NB4 (cell line): ENCODE results near the gene FEZF2.

Experiments
- DNase-seq: peaks from one replicate; pipeline ENCODE4 v3.0.0; 2010; ENCODE audit warnings: low read depth
- H3K4me3 ChIP-seq: one replicate; pipeline ENCODE4 v1.5.1; 2011; ENCODE audit warnings: mild to moderate bottlenecking, low read depth, low read length, moderate library complexity
- CTCF ChIP-seq: IDR thresholded peaks from one replicate; pipeline ENCODE4 v1.5.1; 2012; ENCODE audit warnings: low read depth, low read length
- MAX ChIP-seq: IDR thresholded peaks from 2 replicates; pipeline ENCODE4 v1.6.1; 2011; ENCODE audit warnings: low read depth, low read length
- MYC ChIP-seq: IDR thresholded peaks from 2 replicates; pipeline ENCODE4 v1.6.1; 2011; ENCODE audit warnings: low read depth, low read length
- POLR2A ChIP-seq: IDR thresholded peaks from 2 replicates; pipeline ENCODE4 v1.6.1; 2011; ENCODE audit warnings: mild to moderate bottlenecking; ENCODE audit not compliant: insufficient read length; ENCODE audit errors: extremely low read depth

Gene FEZF2

GRCh38 chr3:62372621-62373041 is 719 bp downstream of the FEZF2 start:
- no peak for DNase-seq
- no peak for TF ChIP-seq MYC
- TF ChIP-seq CTCF, result no peak
- no peak for TF ChIP-seq MAX
- no peak for TF ChIP-seq POLR2A
- H3K4me3 ChIP-seq, result no peak overlapping the region

DNA sequence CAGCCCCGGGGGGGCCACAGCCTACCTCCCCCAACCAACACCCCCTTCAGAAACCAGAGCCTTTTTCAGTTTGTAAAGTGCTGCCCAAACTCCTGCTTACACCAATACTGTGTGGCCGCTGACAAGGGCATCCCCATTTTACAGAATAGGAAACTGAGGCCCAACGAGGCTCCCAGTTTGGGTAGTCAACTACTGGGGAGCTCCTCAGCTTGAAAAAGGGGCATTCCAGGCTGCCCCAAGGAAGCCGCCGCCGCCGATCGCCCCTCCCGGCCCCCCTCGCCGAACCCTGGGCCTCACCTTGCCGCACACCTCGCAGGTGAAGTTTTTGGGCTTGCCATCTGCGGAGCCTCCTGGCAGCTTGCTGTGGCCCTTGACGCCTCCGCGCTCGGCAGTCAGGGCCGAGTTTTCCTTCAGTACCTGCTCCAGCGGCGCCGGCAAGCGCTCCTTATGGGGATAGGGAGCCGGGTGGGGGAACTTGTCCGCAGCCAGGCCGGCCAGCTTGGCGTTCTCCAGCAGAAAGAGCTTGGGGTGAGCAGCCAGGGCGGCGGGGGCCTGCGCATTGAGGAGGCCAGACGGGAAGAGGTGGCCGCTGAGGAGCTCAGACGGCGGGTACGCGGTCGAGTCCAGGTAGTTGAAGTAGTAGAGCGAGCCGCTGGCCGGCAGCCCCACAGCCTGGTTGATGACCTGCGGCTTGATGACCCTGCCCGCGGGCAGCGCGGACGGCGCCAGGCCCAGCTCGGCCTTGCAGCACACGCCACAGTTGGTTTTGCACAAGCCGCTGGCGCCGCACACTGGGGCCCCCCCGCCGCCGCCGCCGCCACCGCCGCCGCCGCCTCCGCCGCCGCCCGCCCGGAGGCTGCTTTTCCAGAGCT is 1.4 kb downstream of the FEZF2 start:
- no peak overlapping the region for H3K4me3 ChIP-seq
- no peak for DNase-seq
- TF ChIP-seq MAX, result no peak
- no peak for TF ChIP-seq CTCF
- no peak for TF ChIP-seq POLR2A
- TF ChIP-seq MYC, result no peak

DNA sequence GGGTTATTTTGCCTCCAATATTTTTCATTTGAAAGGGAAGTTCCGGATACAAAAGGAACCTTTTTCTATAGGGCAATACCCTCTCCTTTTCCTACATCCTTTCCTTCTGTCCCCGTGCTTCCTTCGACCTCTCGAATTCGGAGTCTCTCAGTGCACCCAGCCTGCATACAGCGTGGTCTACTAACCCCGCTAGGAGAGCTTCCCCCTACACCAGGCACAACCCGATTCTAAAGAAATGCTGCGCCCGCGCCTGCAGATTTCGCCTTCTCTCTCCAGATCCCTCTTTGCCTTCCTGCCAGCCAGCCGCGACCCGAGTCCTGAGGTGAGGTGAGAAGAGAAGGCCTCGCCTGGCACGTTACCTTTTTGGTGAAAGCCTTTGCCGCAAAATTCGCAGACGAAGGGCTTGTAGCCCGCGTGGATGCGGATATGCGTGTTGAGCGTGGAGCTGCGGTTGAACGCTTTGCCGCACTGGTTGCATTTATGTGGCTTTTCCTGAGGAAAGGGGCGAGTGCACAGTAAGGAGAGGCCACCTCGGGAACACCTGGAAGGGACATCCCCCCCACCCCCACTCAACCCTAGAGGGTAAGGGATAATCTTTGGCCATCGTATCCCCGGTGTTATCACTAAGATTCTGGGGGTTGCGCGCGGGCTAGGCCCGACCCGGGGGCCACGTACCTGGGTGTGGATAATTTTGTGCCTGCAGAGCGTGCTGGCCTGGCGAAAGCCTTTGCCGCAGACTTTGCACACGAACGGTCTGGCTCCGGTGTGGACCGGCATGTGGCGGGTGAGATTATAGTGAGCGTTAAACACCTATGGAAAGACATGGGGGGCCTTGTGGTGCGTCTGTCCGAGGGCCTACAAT is 2.3 kb downstream of the FEZF2 start:
- no peak for TF ChIP-seq MAX
- no peak for TF ChIP-seq CTCF
- no peak for TF ChIP-seq MYC
- no peak for TF ChIP-seq POLR2A
- H3K4me3 ChIP-seq, result no peak overlapping the region
- DNase-seq, result no peak

GRCh38 chr3:62370112-62370857 is 3.1 kb downstream of the FEZF2 start:
- DNase-seq, result no peak
- TF ChIP-seq MYC, result no peak
- TF ChIP-seq MAX, result no peak
- TF ChIP-seq CTCF, result no peak
- no peak for TF ChIP-seq POLR2A
- H3K4me3 ChIP-seq, result no peak overlapping the region

- TF ChIP-seq MAX (no peak), MYC (no peak), POLR2A (no peak), CTCF (no peak)
- H3K4me3 ChIP-seq, result no peak overlapping the region
- DNase-seq, result no peak
Measured at GRCh38 chr3:62369476-62369743, 3.9 kb downstream of the FEZF2 start.
